Measurements from ENCODE around the gene TMEM119.
"Not testable (repeated sequence)": the region's sequence is repeated elsewhere in the genome, so short reads cannot be mapped to it uniquely, and the experiment has no call there.

TMEM119 gene

GRCh38 chr12:108634341-108634751 lies 36.5 kb upstream of the TMEM119 start:
- no peak for DNase-seq (ENCODE audit: low read depth)

DNA sequence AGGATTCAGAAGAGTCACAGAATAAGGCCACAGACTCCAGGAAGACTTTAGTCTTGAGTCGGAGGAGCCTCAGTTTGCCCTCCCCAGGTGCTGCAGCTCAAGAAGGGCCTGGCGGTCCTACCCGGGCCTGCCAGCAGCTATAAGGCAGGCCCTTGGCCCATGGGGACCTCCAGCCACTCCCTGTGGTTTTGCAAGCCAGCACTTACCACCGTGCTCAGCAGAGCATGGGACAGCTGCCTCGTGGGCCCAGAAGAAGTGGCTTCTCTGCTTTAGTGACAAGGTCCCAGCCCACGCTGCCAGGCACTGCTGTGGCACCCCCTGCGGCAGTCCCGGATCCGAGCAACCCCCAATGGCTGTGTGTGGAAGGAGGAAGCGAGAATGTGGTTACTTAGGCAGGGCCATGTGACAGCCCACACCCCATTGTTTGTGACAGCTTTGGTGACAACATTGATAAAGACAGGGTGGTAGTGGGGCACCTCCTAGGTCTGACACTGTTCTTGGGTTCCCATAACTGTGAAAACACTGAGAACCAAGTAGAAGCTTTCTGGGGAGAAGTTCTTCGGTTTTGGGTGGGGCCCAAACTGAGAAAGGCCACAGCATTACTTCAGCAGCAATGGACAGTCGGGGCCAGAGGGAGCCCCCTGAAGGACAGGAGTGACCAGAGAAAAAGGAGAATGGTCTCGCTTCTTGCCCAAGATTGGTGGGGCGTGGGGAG lies 35.8 kb upstream of the TMEM119 start, which contains the start of gene SELPLG:
Gene SELPLG (minus strand): TSS at position 361 of the 715 bp plus-strand sequence. CDS start 9,587 bp downstream, outside the sequence.
- no peak for DNase-seq (ENCODE audit: low read depth)

DNA sequence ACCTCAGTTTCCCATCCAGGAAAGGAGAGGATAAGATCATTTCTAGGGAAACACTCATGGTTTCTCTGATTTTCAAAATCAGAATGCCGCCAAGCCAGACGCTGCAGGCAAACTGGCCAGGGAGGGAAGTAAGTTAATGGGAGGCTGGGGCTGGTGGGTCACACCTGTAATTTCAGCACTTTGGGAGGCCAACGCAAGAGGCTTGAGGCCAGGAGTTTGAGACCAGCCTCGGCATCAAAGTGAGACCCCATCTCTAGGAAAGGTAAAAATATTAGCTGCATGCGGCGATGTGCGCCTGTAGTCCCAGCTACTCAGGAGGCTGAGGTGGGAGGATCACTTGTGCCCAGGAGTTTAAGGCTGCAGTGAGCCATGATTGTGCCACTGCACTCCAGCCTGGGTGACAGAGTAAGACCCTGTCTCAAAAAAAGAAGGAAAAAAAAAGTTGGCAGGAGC lies 35.2 kb upstream of the TMEM119 start:
- no peak for DNase-seq (ENCODE audit: low read depth)

GRCh38 chr12:108631261-108631660 lies 33.4 kb upstream of the TMEM119 start:
- DNase-seq (ENCODE audit: low read depth) = not testable (repeated sequence)

GRCh38 chr12:108630481-108631207 lies 32.8 kb upstream of the TMEM119 start:
- peak; percentile 68 for DNase-seq (ENCODE audit: low read depth)

DNA sequence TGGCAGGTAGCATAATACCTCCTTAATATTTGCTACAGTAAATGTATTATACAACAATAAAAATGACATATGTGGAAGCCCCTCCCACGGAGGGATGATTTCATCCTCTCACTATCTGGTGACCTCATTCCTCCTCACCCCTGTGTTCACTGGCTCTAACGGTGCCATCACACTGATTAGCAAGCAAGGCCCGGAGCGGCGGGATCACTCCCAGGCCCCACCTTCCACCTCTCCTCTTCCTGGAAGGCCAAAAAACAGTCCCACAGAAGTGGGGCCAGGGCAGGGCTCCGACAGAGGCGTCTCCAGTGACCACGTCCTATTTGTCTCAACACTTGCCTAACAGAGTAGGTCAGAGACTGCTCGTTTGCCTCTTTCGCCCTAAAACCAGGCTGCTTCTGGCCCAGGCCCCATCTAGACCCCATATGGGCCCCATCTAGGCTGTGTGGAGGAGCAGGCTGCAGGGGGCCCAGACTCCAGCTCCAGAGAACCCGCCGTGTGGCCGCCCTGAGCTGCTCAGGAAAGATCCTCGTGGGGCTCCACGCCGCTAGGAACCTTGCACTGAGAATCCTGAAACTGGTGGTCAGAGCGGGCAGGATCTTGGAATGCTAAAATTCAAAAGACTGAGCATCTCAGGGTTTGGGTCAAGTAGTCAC lies 32.1 kb upstream of the TMEM119 start:
- peak; percentile 82 for DNase-seq (ENCODE audit: low read depth)

DNA sequence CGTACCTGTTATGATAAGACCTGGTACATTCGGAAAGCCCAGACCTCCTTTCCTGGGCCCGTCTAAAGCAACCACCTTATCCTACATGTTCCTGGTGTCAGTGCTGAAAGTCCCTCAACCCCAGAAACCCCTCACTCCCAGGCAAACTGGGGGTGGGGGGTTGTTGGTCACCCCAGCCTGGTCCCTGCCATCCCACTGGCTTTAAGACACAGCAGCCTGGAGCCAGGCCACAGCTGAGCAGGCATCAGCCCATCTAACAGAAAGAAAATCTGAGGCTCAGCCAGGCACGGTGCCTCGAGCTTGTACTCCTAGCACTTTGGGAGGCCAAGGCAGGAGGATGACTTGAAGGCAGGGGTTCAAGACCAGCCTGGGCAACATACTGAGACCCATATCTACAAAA lies 31.3 kb upstream of the TMEM119 start:
- no peak for DNase-seq (ENCODE audit: low read depth)

- DNase-seq (ENCODE audit: low read depth) = no peak
Measured at GRCh38 chr12:108627134-108627920, 29.4 kb upstream of the TMEM119 start.

GRCh38 chr12:108625228-108625627 lies 27.3 kb upstream of the TMEM119 start:
- no peak for DNase-seq (ENCODE audit: low read depth)

GRCh38 chr12:108623577-108623976 lies 25.7 kb upstream of the TMEM119 start:
- DNase-seq (ENCODE audit: low read depth) = no peak

DNA sequence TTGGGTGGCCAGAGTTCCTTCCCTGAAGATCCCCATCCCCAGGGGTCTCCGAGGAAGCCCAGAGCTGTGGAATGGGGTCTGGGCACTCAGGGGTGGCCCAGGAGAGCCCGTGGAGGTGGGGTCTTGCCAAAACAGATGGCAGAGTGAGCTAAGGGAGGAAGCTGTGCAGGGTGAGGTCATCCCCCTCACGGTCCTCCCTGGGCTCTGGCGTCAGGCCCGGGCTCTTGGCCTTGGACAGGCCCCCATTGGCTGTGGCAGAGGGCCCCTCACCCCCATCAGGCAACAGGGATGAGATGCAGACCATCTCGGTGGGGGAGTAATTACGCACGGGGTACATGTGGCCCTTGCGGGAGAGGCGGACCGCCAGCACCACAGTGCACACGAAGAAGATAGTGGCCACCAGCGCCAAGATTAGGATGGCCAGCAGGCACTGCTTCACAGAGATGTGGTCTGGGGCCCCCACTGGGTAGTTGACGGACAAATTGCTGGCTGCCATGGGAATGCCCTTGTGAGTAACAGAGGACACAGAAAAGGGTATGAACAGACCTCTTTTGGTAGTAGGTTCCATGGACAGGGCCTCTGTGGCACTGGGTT lies 25.1 kb upstream of the TMEM119 start:
- no peak for DNase-seq (ENCODE audit: low read depth)

- no peak for DNase-seq (ENCODE audit: low read depth)
Measured at GRCh38 chr12:108622421-108622820, 24.5 kb upstream of the TMEM119 start.

- no peak for DNase-seq (ENCODE audit: low read depth)
Measured at GRCh38 chr12:108621161-108621560, 23.3 kb upstream of the TMEM119 start.

- no peak for DNase-seq (ENCODE audit: low read depth)
Measured at GRCh38 chr12:108620236-108620879, 22.5 kb upstream of the TMEM119 start.

GRCh38 chr12:108619369-108620160 lies 21.7 kb upstream of the TMEM119 start:
- no peak for DNase-seq (ENCODE audit: low read depth)

GRCh38 chr12:108618953-108619274 lies 21.0 kb upstream of the TMEM119 start:
- not testable (repeated sequence) for DNase-seq (ENCODE audit: low read depth)

GRCh38 chr12:108618079-108618952 lies 20.4 kb upstream of the TMEM119 start:
- no peak for DNase-seq (ENCODE audit: low read depth)

- no peak for DNase-seq (ENCODE audit: low read depth)
Measured at GRCh38 chr12:108616941-108617858, 19.3 kb upstream of the TMEM119 start.
